ENCODE measurements around the gene GDE1.
A peak's percentile ranks its signal among the peaks of the same experiment; 100 is the strongest.

Gene GDE1

GRCh38 chr16:19522760-19523159 lies 862 bp upstream of the GDE1 start:
- H3K79me2 ChIP-seq (ENCODE audit: insufficient read depth, low read length) = peaks cover 74% of the 10 kb centered on the region

GRCh38 chr16:19522397-19522732 lies 467 bp upstream of the GDE1 start:
- Histone ChIP-seq H3F3A (ENCODE audit: low read depth) (no peaks in the 10 kb centered on the region), H3K79me2 (ENCODE audit: insufficient read depth, low read length) (peaks cover 76% of the 10 kb centered on the region), H3K9ac (ENCODE audit: low read depth, low read length, poor library complexity, severe bottlenecking) (no peak overlapping the region), H3K4me3 (ENCODE audit: low read length, poor library complexity, severe bottlenecking) (peak overlapping the region; percentile 96), H3K4me1 (ENCODE audit: insufficient read depth, low read length, poor library complexity, severe bottlenecking) (peaks cover 55% of the 10 kb centered on the region), H3K9me3 (ENCODE audit: insufficient read depth, low read depth, low read length) (no peaks in the 10 kb centered on the region), H3K27me3 (ENCODE audit: insufficient read depth, low read length, poor library complexity, severe bottlenecking) (peaks cover 7% of the 10 kb centered on the region), H2AFZ (ENCODE audit: low read length) (peak overlapping the region; percentile 60), H4K20me1 (ENCODE audit: insufficient read depth, low read length, poor library complexity, severe bottlenecking) (peaks cover 32% of the 10 kb centered on the region), H3K4me2 (ENCODE audit: low read depth, low read length, poor library complexity, severe bottlenecking) (peak overlapping the region; percentile 81), H3K36me3 (ENCODE audit: insufficient read depth, low read length) (no peaks in the 10 kb centered on the region), H3K9me2 (replicated peaks; ENCODE audit: low read depth, low read length) (no peaks in the 10 kb centered on the region)
- TF ChIP-seq CTCF (conservative IDR thresholded peaks at IDR 0.05; ENCODE audit: low read length) (no peak), EZH2phosphoT487 (IDR thresholded peaks at IDR 0.05; ENCODE audit: borderline replicate concordance) (no peak)

More at GRCh38 chr16:19522760-19523159, 862 bp upstream of the GDE1 start:
- Histone ChIP-seq H3K36me3 (ENCODE audit: insufficient read depth, low read length) (no peaks in the 10 kb centered on the region), H3K27me3 (ENCODE audit: insufficient read depth, low read length, poor library complexity, severe bottlenecking) (peaks cover 7% of the 10 kb centered on the region), H3K4me3 (ENCODE audit: low read length, poor library complexity, severe bottlenecking) (no peak overlapping the region), H4K20me1 (ENCODE audit: insufficient read depth, low read length, poor library complexity, severe bottlenecking) (peaks cover 28% of the 10 kb centered on the region), H3K4me1 (ENCODE audit: insufficient read depth, low read length, poor library complexity, severe bottlenecking) (peaks cover 53% of the 10 kb centered on the region), H3K4me2 (ENCODE audit: low read depth, low read length, poor library complexity, severe bottlenecking) (peak overlapping the region; percentile 81), H3F3A (ENCODE audit: low read depth) (no peaks in the 10 kb centered on the region), H2AFZ (ENCODE audit: low read length) (peak overlapping the region; percentile 60; the same call in 1 of the 2 replicates), H3K9ac (ENCODE audit: low read depth, low read length, poor library complexity, severe bottlenecking) (no peak overlapping the region), H3K9me2 (replicated peaks; ENCODE audit: low read depth, low read length) (no peaks in the 10 kb centered on the region), H3K9me3 (ENCODE audit: insufficient read depth, low read depth, low read length) (no peaks in the 10 kb centered on the region)
- TF ChIP-seq CTCF (conservative IDR thresholded peaks at IDR 0.05; ENCODE audit: low read length) (no peak), EZH2phosphoT487 (IDR thresholded peaks at IDR 0.05; ENCODE audit: borderline replicate concordance) (no peak)

GRCh38 chr16:19520861-19521331 lies 1.0 kb downstream of the GDE1 start:
- Histone ChIP-seq H3F3A (ENCODE audit: low read depth) (no peaks in the 10 kb centered on the region), H2AFZ (ENCODE audit: low read length) (peak overlapping the region; percentile 60), H4K20me1 (ENCODE audit: insufficient read depth, low read length, poor library complexity, severe bottlenecking) (peaks cover 35% of the 10 kb centered on the region), H3K9me3 (ENCODE audit: insufficient read depth, low read depth, low read length) (no peaks in the 10 kb centered on the region), H3K4me3 (ENCODE audit: low read length, poor library complexity, severe bottlenecking) (peak overlapping the region; percentile 96), H3K79me2 (ENCODE audit: insufficient read depth, low read length) (peaks cover 78% of the 10 kb centered on the region), H3K4me2 (ENCODE audit: low read depth, low read length, poor library complexity, severe bottlenecking) (peak overlapping the region; percentile 81), H3K36me3 (ENCODE audit: insufficient read depth, low read length) (peaks cover 4% of the 10 kb centered on the region; the same call in 1 of the 2 replicates), H3K4me1 (ENCODE audit: insufficient read depth, low read length, poor library complexity, severe bottlenecking) (peaks cover 58% of the 10 kb centered on the region), H3K27me3 (ENCODE audit: insufficient read depth, low read length, poor library complexity, severe bottlenecking) (peaks cover 7% of the 10 kb centered on the region), H3K9me2 (replicated peaks; ENCODE audit: low read depth, low read length) (no peaks in the 10 kb centered on the region), H3K9ac (ENCODE audit: low read depth, low read length, poor library complexity, severe bottlenecking) (peak overlapping the region; percentile 91)
- TF ChIP-seq CTCF (conservative IDR thresholded peaks at IDR 0.05; ENCODE audit: low read length) (no peak), EZH2phosphoT487 (IDR thresholded peaks at IDR 0.05; ENCODE audit: borderline replicate concordance) (no peak)
